ENCODE data around the gene TRPM5.

DNA sequence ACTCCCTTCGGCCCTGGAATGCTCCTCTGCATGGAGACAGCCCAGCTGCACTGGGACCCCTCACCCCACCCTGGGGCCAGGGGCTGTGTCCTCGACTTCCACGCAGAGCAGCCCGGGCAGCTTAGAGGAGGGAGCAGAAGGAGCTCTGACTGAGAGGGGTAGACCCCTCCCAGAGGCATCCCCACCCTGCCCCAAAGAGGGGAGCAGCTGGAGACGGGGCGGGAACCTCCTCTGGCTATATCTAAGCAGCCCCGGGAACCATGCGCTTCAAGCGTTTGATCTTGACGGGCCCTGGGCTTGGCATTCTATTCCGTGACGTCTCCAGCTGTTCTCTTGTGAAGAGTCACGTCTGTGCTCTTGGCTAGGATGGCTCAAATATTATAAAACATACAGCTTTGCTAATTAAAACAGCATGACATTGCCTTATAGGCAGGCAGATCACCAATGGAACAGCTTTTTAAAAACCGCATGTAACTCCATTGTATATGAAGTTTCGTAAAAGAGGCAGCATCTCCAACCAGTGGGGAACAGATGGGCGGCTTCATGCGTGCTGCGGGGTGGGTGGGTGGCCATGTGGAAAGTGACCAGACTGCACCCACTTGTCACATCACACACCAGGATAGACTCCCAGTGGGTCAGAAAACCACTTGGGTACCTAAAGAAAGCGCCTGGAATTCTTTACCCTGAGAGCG, 8.2 kb upstream of the TRPM5 start:
- TF ChIP-seq, protein P1, sequence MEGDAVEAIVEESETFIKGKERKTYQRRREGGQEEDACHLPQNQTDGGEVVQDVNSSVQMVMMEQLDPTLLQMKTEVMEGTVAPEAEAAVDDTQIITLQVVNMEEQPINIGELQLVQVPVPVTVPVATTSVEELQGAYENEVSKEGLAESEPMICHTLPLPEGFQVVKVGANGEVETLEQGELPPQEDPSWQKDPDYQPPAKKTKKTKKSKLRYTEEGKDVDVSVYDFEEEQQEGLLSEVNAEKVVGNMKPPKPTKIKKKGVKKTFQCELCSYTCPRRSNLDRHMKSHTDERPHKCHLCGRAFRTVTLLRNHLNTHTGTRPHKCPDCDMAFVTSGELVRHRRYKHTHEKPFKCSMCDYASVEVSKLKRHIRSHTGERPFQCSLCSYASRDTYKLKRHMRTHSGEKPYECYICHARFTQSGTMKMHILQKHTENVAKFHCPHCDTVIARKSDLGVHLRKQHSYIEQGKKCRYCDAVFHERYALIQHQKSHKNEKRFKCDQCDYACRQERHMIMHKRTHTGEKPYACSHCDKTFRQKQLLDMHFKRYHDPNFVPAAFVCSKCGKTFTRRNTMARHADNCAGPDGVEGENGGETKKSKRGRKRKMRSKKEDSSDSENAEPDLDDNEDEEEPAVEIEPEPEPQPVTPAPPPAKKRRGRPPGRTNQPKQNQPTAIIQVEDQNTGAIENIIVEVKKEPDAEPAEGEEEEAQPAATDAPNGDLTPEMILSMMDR (IDR thresholded peaks at IDR 0.05), result no peak
- TF ChIP-seq EZH2 (IDR thresholded peaks at IDR 0.05) (no peak), EZH2phosphoT487 (IDR thresholded peaks at IDR 0.05) (no peak)

All from neural progenitor cell (in vitro differentiated cells).